Activated CD8-positive, alpha-beta T cell treated with anti-CD3 and anti-CD28 coated beads, Interleukin-2, amount 10 ng/mL, durations not matched to agents 7 days and 5 days (primary cell): ENCODE data around the gene RASD2. TPM values are rescaled to one million over a fixed set of nuclear protein-coding genes. Genes with fewer than 3 reads are reported as not detected.

ENCODE experiments used
- ATAC-seq: fragments of 150-1000 bp; cut with Tn5 transposase; one replicate; pipeline ENCODE4 v1.10.0; 2021; ENCODE audit warnings: moderate library complexity
- CTCF ChIA-PET: fragments of 350-600 bp; sonication (Branson Sonifier 250); formaldehyde crosslinking; loops from one replicate; lab custom pipeline; 2021; ENCODE audit warnings: antibody characterized with exemption; lab: Charles Lee
- POLR2A ChIA-PET: fragments of 350-600 bp; sonication (Branson Sonifier 250); formaldehyde crosslinking; loops from one replicate; lab custom pipeline; 2021; ENCODE audit warnings: antibody characterized with exemption; lab: Charles Lee
- DNase-seq: peaks from one replicate; pipeline ENCODE4 v3.0.0-alpha.2; 2020
- H3K27ac Mint-ChIP-seq: one replicate; pipeline ENCODE4 v1.8.0; 2021; ENCODE audit warnings: mild to moderate bottlenecking, mixed read lengths
- H3K27me3 Mint-ChIP-seq: one replicate; pipeline ENCODE4 v1.8.0; 2021; ENCODE audit warnings: low read depth, mixed read lengths
- H3K36me3 Mint-ChIP-seq: one replicate; pipeline ENCODE4 v1.8.0; 2021; ENCODE audit warnings: low read depth, mixed read lengths
- H3K4me1 Mint-ChIP-seq: one replicate; pipeline ENCODE4 v1.8.0; 2021; ENCODE audit warnings: low read depth, mixed read lengths
- H3K4me3 Mint-ChIP-seq: one replicate; pipeline ENCODE4 v1.8.0; 2021; ENCODE audit warnings: mild to moderate bottlenecking, mixed read lengths
- H3K9me3 Mint-ChIP-seq: one replicate; pipeline ENCODE4 v1.8.0; 2022; ENCODE audit warnings: mixed read lengths; ENCODE audit not compliant: insufficient read depth
- total RNA-seq, 2 experiments: library from RNA; stranded (reverse); gene quantifications; one replicate each; pipeline ENCODE4 v1.2.3, GENCODE V29; 2021

Gene RASD2
- total RNA-seq, 2 experiments from 2014 or later = 0.08 TPM

DNA sequence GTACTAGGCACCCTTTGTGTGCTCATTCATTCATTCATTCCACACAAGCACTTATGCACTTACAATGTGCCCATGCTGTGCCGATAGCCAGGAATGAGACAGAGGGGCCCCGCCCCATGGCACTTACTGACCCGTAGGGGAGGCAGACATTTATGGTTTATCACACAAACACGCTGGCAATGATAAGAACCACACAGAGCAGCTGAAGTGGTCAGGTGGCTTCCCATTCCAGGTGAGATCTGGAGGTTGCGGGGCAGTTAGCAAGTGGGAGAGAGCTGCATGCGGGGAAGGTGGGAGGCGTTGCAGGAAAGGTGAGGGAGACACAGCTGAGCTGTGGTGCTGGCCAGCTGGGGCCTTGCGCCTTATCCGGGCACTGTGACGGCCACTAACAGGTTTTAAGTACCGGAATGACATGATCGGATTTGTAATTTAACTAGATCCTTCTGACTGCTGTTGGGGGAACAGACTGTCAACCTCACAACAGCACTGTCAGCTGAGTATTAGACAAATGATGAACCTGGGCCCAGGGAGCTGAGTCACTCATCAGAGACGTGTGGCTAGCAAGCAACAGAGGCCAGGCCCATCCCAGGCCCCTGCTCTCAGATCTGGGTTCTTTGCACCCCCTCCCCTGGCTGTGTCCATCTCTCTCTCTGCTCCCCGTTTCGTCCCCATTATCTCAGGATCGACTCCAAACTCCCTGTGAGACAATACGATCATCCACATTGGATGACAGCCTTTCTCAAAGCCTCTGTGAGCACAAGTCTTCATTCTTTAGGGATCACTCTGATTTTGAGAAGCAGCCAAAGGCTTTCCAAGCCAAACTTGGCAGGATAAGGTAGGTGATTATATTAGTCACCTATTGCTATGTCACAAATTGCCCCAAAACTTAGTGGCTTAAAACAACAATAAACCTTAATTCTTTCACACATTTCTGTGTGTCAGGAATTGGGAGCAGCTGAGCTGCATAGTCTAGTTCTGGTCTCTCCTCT, 28.4 kb downstream of the RASD2 start:
- no peaks in the 10 kb centered on the region for H3K36me3 Mint-ChIP-seq
- no peak for DNase-seq
- POLR2A ChIA-PET = no interaction called here
- peaks cover 6% of the 10 kb centered on the region for H3K27me3 Mint-ChIP-seq
- no peak for ATAC-seq
- H3K27ac Mint-ChIP-seq = no peak overlapping the region
- no peaks in the 10 kb centered on the region for H3K9me3 Mint-ChIP-seq
- H3K4me3 Mint-ChIP-seq = no peak overlapping the region
- no peaks in the 10 kb centered on the region for H3K4me1 Mint-ChIP-seq
- CTCF ChIA-PET = no interaction called here

DNA sequence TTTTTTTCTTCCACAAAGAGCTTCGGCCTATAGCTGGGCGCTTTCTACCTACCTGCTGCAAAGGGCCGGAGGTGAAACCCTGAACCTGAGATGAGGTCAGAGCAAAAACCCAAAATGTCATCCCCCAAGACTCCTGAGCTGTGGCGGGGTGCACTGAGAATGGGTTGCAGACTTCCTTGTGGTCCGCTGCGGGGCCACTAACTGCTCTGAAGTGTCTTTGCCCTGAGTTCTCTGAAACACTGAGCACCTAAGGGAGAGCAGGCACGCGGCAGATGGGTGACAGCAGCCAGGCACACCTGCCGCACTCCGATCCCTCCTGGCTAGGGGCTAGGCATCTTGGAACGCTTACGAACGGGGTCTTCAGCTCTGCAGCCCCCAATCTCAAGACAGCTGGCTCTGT, 29.3 kb downstream of the RASD2 start:
- Mint-ChIP-seq H3K27ac (no peak overlapping the region), H3K36me3 (no peaks in the 10 kb centered on the region), H3K4me1 (no peaks in the 10 kb centered on the region), H3K9me3 (no peaks in the 10 kb centered on the region), H3K4me3 (no peak overlapping the region), H3K27me3 (peaks cover 3% of the 10 kb centered on the region)
- ATAC-seq (no peak), DNase-seq (no peak)
- POLR2A ChIA-PET = no interaction called here
- CTCF ChIA-PET = no interaction called here

DNA sequence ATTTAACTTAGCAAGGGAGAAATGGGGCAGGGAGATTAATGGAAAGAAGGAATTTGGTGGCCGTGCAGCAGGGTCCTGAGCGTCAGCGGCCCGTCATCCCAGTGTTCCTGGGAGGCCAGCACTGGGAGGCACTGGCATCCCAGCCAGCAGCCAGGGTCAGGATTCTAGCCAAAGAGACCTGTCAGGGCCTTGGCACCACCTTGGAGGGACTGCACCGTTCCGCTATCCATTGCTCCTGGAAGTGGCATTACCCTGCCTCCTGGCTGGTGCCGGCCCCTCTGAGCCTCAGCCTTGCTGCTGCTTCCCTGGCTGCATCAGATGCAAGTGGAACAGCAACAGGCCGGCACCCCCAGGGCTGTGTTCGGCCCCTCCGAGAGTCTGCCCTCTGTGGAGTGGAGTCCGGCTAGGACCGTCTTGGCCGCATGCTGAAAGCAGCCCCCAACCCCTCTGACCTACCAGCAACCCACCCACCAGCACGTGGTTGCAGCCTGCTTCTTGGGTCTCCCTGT, 30.1 kb downstream of the RASD2 start:
- ChIA-PET POLR2A (no interaction called here), CTCF (no interaction called here)
- ATAC-seq = no peak
- Mint-ChIP-seq H3K27me3 (no peaks in the 10 kb centered on the region), H3K4me3 (no peak overlapping the region), H3K27ac (no peak overlapping the region), H3K9me3 (no peaks in the 10 kb centered on the region), H3K4me1 (no peaks in the 10 kb centered on the region), H3K36me3 (no peaks in the 10 kb centered on the region)
- DNase-seq = no peak

DNA sequence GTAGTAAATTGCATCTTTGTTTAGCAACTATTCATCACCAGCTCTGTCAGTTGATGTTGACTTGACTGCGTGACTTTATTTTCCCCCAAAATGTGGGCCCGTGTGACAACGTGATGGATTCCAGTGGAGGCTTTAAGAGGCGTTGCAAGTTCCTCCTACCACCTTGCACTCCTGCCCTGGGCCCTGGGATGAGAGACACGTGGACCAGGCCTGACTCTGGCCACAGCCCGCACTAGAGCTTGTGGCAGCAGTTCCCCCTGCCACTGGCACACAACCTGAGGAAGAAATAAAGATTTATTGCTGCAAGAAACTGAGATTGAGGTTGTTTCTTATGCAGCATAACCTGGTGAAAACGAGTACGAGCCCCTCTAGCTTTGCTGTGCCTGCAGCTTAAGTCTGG, 31.9 kb downstream of the RASD2 start:
- no peak for ATAC-seq
- POLR2A ChIA-PET = no interaction called here
- no peaks in the 10 kb centered on the region for H3K4me1 Mint-ChIP-seq

DNA sequence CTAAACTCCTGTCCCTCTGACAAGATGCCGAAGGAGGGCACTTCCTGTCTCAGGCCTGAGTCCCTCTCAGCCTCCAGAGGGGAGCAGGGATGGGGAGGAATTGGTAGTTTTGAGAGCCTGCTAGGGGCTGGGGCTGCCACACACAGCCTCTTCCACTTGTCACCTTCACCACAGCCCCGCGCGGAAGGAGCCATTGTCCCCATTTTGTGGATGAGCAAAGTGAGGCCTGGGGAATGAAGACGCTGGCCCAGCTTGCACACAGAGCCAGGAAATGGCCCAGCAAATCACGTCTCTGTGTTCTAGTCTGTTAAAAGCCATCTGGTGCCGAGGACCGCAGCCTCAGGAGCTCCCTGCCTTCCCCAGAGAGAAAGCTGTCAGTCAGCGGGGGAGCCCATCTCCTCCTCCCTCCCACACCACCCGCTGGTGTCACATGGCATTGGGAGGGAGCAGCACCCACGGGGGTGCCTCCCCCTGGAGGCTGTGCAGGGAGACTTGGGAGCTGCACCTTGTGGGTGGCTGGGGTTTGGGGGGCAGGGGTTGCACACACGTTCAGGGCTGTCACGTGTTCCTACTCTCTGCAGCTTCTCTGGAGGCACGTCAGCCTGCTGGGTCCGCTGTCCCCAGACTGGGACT, 34.6 kb downstream of the RASD2 start:
- no peak overlapping the region for H3K4me3 Mint-ChIP-seq
- ChIA-PET CTCF (interaction anchor here (1.8 kb wide), 1 partner anchor 224 kb away, joined by 4 read pairs; no protein-coding TSS in a partner anchor), POLR2A (interaction anchor here (0.6 to 0.9 kb wide), 3 partner anchors 118 to 340 kb away, joined by 3 read pairs; no protein-coding TSS in a partner anchor)
- no peak for DNase-seq
- no peaks in the 10 kb centered on the region for H3K9me3 Mint-ChIP-seq
- H3K27me3 Mint-ChIP-seq = no peaks in the 10 kb centered on the region
- ATAC-seq = peak; percentile 57
- H3K36me3 Mint-ChIP-seq = no peaks in the 10 kb centered on the region
- no peak overlapping the region for H3K27ac Mint-ChIP-seq
- no peaks in the 10 kb centered on the region for H3K4me1 Mint-ChIP-seq

More for the DNA sequence above, 31.9 kb downstream of the RASD2 start:
- no peaks in the 10 kb centered on the region for H3K36me3 Mint-ChIP-seq
- CTCF ChIA-PET = interaction anchor here (0.5 to 1.5 kb wide), 2 partner anchors 10 to 34 kb away, joined by 3 read pairs; no protein-coding TSS in a partner anchor
- no peak for DNase-seq
- H3K9me3 Mint-ChIP-seq = no peaks in the 10 kb centered on the region
- no peak overlapping the region for H3K4me3 Mint-ChIP-seq
- no peaks in the 10 kb centered on the region for H3K27me3 Mint-ChIP-seq
- no peak overlapping the region for H3K27ac Mint-ChIP-seq

DNA sequence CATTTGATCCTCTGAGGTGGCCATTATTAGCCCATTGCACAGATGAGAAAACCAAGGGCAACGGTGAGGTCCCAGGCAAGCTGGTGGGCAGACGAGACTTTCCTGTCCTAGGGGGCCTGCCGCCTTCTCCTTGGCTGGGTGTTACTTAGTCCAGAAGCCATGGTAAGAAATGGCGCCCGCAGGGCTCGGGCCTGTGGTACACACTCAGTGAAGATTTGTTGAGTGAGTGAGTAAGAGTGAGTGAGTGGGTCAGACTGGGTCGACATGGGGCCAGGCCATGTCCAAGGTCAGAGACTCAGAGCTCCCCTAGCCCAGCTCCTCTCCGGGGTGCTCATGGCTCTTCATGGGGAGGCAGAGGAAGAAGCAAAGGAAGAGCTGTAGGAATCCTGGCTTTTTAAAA, 36.0 kb downstream of the RASD2 start:
- DNase-seq (no peak), ATAC-seq (no peak)
- no peaks in the 10 kb centered on the region for H3K36me3 Mint-ChIP-seq
- H3K27ac Mint-ChIP-seq = no peak overlapping the region
- no peaks in the 10 kb centered on the region for H3K4me1 Mint-ChIP-seq
- no peaks in the 10 kb centered on the region for H3K27me3 Mint-ChIP-seq
- no peaks in the 10 kb centered on the region for H3K9me3 Mint-ChIP-seq
- POLR2A ChIA-PET = no interaction called here
- no peak overlapping the region for H3K4me3 Mint-ChIP-seq
- CTCF ChIA-PET = no interaction called here

DNA sequence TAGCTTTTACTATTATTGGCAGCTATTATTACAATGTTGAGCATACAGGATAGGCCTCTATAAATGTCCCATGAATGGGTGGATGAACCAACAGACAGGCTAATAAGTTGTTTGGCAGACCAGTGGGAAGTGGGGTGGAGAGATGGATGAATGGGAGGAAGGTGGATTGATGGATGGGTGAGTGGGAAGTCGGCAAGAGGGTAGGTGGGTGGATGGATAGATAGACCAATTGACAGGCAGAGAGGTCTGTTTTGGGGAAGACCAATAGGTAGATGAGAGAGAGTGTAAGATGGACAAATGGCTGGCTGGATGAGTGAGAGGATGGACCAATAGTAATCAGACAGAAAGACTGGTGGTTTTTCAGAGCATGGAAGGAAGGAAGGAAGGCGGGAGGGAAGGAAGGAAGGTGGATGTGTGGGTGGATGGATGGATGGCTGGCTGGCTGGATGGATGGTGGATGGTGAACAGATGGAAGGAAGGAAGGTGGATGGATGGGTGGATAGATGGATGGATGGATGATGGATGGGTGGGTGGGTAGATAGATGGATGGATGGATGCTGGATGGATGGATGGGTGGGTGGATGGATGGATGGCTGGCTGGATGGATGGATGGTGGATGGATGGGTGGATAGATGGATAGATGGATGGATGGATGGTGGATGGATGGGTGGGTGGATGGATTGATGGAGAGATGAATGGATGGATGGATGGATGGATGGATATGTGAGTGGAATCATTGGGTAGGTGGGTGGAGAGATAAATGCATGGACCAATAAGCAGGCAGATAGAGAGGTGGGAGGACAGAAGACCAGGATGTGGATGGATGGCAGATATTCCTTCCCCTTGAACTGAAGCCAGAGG, 37.4 kb downstream of the RASD2 start:
- no peaks in the 10 kb centered on the region for H3K36me3 Mint-ChIP-seq
- no peaks in the 10 kb centered on the region for H3K4me1 Mint-ChIP-seq
- ATAC-seq (no peak), DNase-seq (no peak)
- H3K27me3 Mint-ChIP-seq = no peaks in the 10 kb centered on the region
- POLR2A ChIA-PET = no interaction called here
- H3K9me3 Mint-ChIP-seq = no peaks in the 10 kb centered on the region
- CTCF ChIA-PET = no interaction called here
- no peak overlapping the region for H3K27ac Mint-ChIP-seq
- no peak overlapping the region for H3K4me3 Mint-ChIP-seq

DNA sequence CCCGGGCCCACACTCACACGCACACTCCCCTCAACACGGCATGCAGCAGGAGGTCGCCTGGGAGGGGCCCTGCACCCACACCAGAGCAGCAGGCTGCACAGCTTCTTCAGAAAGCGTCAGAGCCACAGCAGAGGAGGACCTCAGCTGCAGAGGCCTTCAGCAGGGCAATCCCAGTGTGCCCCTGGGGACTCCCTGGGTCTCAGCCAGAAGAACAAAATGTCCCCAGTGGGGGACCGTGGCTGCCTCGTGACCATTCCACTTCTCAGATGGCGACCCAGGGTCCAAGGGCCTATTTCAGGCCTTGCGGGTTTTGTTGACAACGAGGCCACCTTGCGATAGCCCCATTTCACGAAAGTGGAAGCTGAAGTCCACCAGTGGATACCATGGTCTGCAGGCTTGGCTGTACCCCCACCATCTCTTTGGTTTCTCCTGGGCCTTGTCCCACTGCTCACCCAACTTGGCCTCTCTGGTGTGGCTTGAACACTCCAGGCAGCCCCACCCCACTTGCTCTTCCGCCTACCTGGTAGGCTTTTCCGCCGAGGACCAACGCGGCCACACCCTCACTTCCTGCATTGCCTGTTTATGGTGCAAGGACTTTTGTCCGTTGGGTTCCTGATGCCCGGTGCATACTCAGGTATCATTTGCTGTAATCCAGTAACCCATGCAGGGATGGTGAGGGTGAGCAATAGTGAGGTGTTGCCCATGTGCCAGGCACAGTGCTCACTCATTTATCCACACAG, 38.4 kb downstream of the RASD2 start:
- no peaks in the 10 kb centered on the region for H3K4me1 Mint-ChIP-seq
- no peaks in the 10 kb centered on the region for H3K27me3 Mint-ChIP-seq
- ChIA-PET CTCF (no interaction called here), POLR2A (no interaction called here)
- no peak overlapping the region for H3K4me3 Mint-ChIP-seq
- DNase-seq (no peak), ATAC-seq (no peak)
- no peaks in the 10 kb centered on the region for H3K9me3 Mint-ChIP-seq
- H3K36me3 Mint-ChIP-seq = no peaks in the 10 kb centered on the region
- H3K27ac Mint-ChIP-seq = no peak overlapping the region

DNA sequence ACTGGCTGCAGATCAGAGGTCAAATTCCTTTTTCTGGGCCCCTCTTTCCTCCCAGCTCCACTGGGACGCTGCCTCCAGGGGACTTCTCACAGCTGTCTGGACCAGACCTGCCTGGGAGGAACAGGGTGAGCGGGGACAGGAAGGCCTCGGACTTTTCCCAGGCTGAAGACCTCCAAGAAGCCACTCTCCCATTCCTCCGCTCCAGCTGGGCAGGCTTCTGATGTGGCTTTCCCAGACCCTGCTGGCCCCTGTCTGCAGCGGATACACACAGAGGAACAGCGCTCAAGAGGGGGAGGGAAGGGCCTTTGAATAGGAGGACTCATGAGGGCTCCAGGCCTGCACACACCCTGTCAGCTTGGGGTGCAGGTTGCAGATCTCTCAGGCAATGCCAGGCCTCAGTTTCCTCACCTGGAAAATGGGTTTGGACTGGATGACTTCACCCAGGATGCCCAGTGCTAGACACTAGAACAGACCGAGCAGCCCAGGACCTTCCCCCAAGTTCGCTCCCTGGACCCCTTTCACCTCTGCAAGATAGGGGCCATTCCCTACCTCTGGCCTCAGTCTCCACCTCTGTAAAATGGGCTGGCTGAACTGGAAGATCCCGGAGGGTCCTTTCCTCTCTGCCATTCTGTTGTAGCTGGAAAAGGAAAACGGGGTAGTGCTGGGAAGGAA, 39.9 kb downstream of the RASD2 start:
- Mint-ChIP-seq H3K27me3 (no peaks in the 10 kb centered on the region), H3K4me1 (no peaks in the 10 kb centered on the region), H3K36me3 (no peaks in the 10 kb centered on the region), H3K9me3 (no peaks in the 10 kb centered on the region), H3K27ac (no peak overlapping the region), H3K4me3 (no peak overlapping the region)
- DNase-seq (no peak), ATAC-seq (no peak)
- ChIA-PET POLR2A (no interaction called here), CTCF (no interaction called here)

DNA sequence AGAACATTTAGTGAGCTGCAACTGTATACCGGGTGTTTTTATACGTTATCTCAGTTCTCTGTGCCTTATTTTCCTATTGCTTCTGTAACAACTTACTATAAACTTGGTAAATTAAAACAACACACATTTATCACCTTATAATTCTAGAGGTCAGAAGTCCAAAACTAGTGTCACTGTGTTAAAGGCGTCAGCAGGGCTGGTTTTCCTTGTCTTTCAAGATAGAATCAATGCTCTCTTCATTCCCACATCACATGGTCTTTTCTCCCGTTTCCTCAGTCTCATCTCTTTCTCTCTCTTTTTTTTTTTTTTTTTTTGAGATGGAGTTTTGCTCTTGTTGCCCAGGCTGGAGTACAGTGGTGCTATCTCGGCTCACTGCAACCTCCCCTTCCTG, 40.4 kb downstream of the RASD2 start:
- CTCF ChIA-PET = interaction anchor here (0.9 kb wide), 1 partner anchor 36 kb away, joined by 3 read pairs; the partner anchor contains the start of gene MB
- no peaks in the 10 kb centered on the region for H3K4me1 Mint-ChIP-seq
- ATAC-seq = no peak

More for the DNA sequence above, 40.4 kb downstream of the RASD2 start:
- Mint-ChIP-seq H3K27ac (no peak overlapping the region), H3K36me3 (no peaks in the 10 kb centered on the region), H3K27me3 (no peaks in the 10 kb centered on the region), H3K9me3 (no peaks in the 10 kb centered on the region), H3K4me3 (no peak overlapping the region)
- DNase-seq = no peak
- POLR2A ChIA-PET = no interaction called here
